ENCODE measurements around the gene GAB4.

GAB4 gene

GRCh38 chr22:16987822-16988221 lies 20.2 kb downstream of the GAB4 start:
- no peak overlapping the region for H3K4me3 ChIP-seq (ENCODE audit: low read depth, low read length)
- no peaks in the 10 kb centered on the region for H3K4me1 ChIP-seq (ENCODE audit: control insufficient read depth, insufficient read depth, low read length)
- no peak overlapping the region for H3K9ac ChIP-seq (ENCODE audit: low read depth, low read length)
- peaks cover 73% of the 10 kb centered on the region for H3K9me3 ChIP-seq (ENCODE audit: control insufficient read depth, insufficient read depth, low read length)
- H3K36me3 ChIP-seq (ENCODE audit: control insufficient read depth, insufficient read depth, low read length), result no peaks in the 10 kb centered on the region
- no peaks in the 10 kb centered on the region for H3K27me3 ChIP-seq (ENCODE audit: control insufficient read depth, insufficient read depth, low read length)
- H3K27ac ChIP-seq (ENCODE audit: low read depth, low read length), result no peak overlapping the region

- Histone ChIP-seq H3K27me3 (ENCODE audit: control insufficient read depth, insufficient read depth, low read length) (no peaks in the 10 kb centered on the region), H3K9me3 (ENCODE audit: control insufficient read depth, insufficient read depth, low read length) (peaks cover 14% of the 10 kb centered on the region), H3K27ac (ENCODE audit: low read depth, low read length) (no peak overlapping the region), H3K9ac (ENCODE audit: low read depth, low read length) (no peak overlapping the region), H3K4me3 (ENCODE audit: low read depth, low read length) (no peak overlapping the region), H3K36me3 (ENCODE audit: control insufficient read depth, insufficient read depth, low read length) (no peaks in the 10 kb centered on the region), H3K4me1 (ENCODE audit: control insufficient read depth, insufficient read depth, low read length) (no peaks in the 10 kb centered on the region)
Measured at GRCh38 chr22:16975155-16975885, 32.7 kb downstream of the GAB4 start.

- Histone ChIP-seq H3K4me1 (ENCODE audit: control insufficient read depth, insufficient read depth, low read length) (no peaks in the 10 kb centered on the region), H3K27ac (ENCODE audit: low read depth, low read length) (no peak overlapping the region), H3K27me3 (ENCODE audit: control insufficient read depth, insufficient read depth, low read length) (no peaks in the 10 kb centered on the region), H3K9ac (ENCODE audit: low read depth, low read length) (no peak overlapping the region), H3K36me3 (ENCODE audit: control insufficient read depth, insufficient read depth, low read length) (no peaks in the 10 kb centered on the region), H3K4me3 (ENCODE audit: low read depth, low read length) (no peak overlapping the region), H3K9me3 (ENCODE audit: control insufficient read depth, insufficient read depth, low read length) (peaks cover 10% of the 10 kb centered on the region)
Measured at GRCh38 chr22:16974298-16975084, 33.5 kb downstream of the GAB4 start.

DNA sequence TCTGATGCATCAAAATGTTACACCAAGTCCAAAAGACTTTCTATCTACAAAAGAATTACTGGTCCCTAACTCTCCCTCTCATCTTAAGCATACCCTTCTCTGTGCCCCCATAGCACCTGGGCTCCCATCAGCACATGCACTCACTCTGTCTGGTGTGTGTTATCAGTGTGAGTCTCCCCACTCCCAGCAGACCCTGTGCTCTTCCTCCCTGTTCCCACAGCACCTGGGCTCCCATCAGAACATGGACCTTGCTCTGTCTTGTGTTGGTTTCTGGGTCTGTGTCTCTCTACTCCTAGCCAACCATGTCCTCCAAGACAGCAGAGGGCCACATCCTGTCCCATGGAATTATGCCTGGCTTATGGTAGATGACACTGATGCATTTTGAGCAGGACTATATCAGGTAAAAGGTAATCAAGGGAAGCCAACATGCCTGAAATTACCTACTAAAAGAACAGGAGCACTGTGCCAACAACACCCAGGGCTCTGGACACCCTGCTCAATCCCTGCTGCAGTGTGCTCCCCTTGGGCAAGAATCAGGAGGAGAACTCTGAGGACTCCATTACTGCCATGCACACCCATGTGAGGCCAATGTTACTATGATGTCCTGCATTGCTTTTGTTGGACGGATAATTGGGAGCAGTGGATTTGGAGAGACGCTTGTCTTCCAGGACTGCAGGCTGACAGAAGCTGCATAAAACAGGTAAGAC lies 34.3 kb downstream of the GAB4 start:
- Histone ChIP-seq H3K9me3 (ENCODE audit: control insufficient read depth, insufficient read depth, low read length) (peaks cover 10% of the 10 kb centered on the region), H3K36me3 (ENCODE audit: control insufficient read depth, insufficient read depth, low read length) (no peaks in the 10 kb centered on the region), H3K9ac (ENCODE audit: low read depth, low read length) (no peak overlapping the region), H3K4me1 (ENCODE audit: control insufficient read depth, insufficient read depth, low read length) (no peaks in the 10 kb centered on the region), H3K27ac (ENCODE audit: low read depth, low read length) (no peak overlapping the region), H3K27me3 (ENCODE audit: control insufficient read depth, insufficient read depth, low read length) (no peaks in the 10 kb centered on the region), H3K4me3 (ENCODE audit: low read depth, low read length) (no peak overlapping the region)

GRCh38 chr22:16972311-16972710 lies 35.7 kb downstream of the GAB4 start:
- H3K4me1 ChIP-seq (ENCODE audit: control insufficient read depth, insufficient read depth, low read length), result no peaks in the 10 kb centered on the region
- H3K27ac ChIP-seq (ENCODE audit: low read depth, low read length), result no peak overlapping the region
- H3K36me3 ChIP-seq (ENCODE audit: control insufficient read depth, insufficient read depth, low read length), result no peaks in the 10 kb centered on the region
- no peak overlapping the region for H3K4me3 ChIP-seq (ENCODE audit: low read depth, low read length)
- H3K9ac ChIP-seq (ENCODE audit: low read depth, low read length), result no peak overlapping the region
- peaks cover 10% of the 10 kb centered on the region; the same call in 1 of the 2 replicates for H3K9me3 ChIP-seq (ENCODE audit: control insufficient read depth, insufficient read depth, low read length)
- H3K27me3 ChIP-seq (ENCODE audit: control insufficient read depth, insufficient read depth, low read length), result no peaks in the 10 kb centered on the region

DNA sequence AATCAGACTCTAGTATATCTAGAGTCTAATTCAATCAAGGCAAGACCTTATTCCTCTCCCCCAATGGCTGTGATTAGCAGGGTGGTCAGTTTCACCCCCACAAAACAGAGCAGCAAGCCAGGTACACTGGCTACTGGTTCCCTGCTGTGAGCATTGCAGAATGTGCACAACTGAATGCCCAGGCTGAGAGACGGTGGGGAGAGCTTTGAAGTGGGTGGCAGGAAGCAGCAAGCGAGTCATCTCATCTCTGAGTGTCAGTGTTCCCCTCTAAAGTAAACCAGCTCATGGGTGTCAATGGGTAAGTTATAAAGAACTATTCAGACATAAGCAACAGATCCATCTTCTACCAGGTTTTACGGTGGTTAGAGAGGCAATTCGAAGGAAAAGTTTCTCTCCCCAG lies 37.6 kb downstream of the GAB4 start:
- Histone ChIP-seq H3K9ac (ENCODE audit: low read depth, low read length) (no peak overlapping the region), H3K27me3 (ENCODE audit: control insufficient read depth, insufficient read depth, low read length) (no peaks in the 10 kb centered on the region), H3K27ac (ENCODE audit: low read depth, low read length) (no peak overlapping the region)

GRCh38 chr22:16969508-16970327 lies 38.3 kb downstream of the GAB4 start:
- no peak overlapping the region for H3K9ac ChIP-seq (ENCODE audit: low read depth, low read length)
- H3K4me3 ChIP-seq (ENCODE audit: low read depth, low read length), result no peak overlapping the region
- H3K9me3 ChIP-seq (ENCODE audit: control insufficient read depth, insufficient read depth, low read length), result peaks cover 11% of the 10 kb centered on the region; the same call in 1 of the 2 replicates
- no peaks in the 10 kb centered on the region for H3K4me1 ChIP-seq (ENCODE audit: control insufficient read depth, insufficient read depth, low read length)
- no peaks in the 10 kb centered on the region for H3K27me3 ChIP-seq (ENCODE audit: control insufficient read depth, insufficient read depth, low read length)
- H3K36me3 ChIP-seq (ENCODE audit: control insufficient read depth, insufficient read depth, low read length), result no peaks in the 10 kb centered on the region
- no peak overlapping the region for H3K27ac ChIP-seq (ENCODE audit: low read depth, low read length)

More for the DNA sequence above, 37.6 kb downstream of the GAB4 start:
- Histone ChIP-seq H3K36me3 (ENCODE audit: control insufficient read depth, insufficient read depth, low read length) (no peaks in the 10 kb centered on the region), H3K4me3 (ENCODE audit: low read depth, low read length) (no peak overlapping the region), H3K9me3 (ENCODE audit: control insufficient read depth, insufficient read depth, low read length) (peaks cover 7% of the 10 kb centered on the region; the same call in 1 of the 2 replicates), H3K4me1 (ENCODE audit: control insufficient read depth, insufficient read depth, low read length) (no peaks in the 10 kb centered on the region)

GRCh38 chr22:16968218-16968595 lies 39.8 kb downstream of the GAB4 start:
- Histone ChIP-seq H3K9ac (ENCODE audit: low read depth, low read length) (no peak overlapping the region), H3K36me3 (ENCODE audit: control insufficient read depth, insufficient read depth, low read length) (no peaks in the 10 kb centered on the region), H3K4me1 (ENCODE audit: control insufficient read depth, insufficient read depth, low read length) (no peaks in the 10 kb centered on the region), H3K27ac (ENCODE audit: low read depth, low read length) (no peak overlapping the region), H3K9me3 (ENCODE audit: control insufficient read depth, insufficient read depth, low read length) (peaks cover 8% of the 10 kb centered on the region; the same call in 1 of the 2 replicates), H3K4me3 (ENCODE audit: low read depth, low read length) (no peak overlapping the region), H3K27me3 (ENCODE audit: control insufficient read depth, insufficient read depth, low read length) (no peaks in the 10 kb centered on the region)

DNA sequence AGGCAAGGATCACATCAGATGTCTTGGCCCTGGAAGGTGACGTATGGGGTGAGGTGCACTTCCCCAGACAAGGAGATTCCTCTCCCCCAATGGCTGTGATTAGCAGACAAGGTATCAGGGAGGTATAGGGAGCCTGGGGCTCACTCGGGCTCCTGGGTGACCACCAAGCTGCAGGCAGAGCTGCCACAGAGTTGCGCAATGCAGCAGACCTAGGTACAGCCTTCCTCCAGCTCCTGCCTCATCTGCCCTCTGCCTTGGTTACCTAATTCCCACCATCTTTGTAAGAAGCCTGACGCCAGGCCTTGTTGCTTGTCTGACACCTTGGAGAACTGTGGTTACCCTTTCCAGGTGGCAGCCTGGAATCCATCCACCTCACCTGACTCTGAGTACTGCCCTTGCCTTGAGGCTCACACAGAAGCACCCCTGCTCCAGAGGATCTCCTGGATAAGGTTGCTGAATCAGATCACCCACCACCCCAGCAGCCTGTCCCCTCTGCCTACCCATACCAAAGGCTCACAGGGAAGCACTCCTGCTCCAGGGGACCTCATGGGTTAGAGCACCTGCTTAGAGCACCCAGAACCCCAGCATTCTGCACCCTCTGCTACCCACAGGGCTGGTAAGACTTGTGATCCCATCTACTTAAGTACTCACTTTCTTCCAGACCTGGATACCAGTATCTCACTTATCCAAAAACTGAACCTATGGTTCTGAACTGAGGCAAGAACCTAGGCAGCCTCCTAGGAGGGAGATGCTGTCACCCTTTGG lies 40.4 kb downstream of the GAB4 start:
- Histone ChIP-seq H3K27ac (ENCODE audit: low read depth, low read length) (no peak overlapping the region), H3K27me3 (ENCODE audit: control insufficient read depth, insufficient read depth, low read length) (no peaks in the 10 kb centered on the region), H3K4me3 (ENCODE audit: low read depth, low read length) (no peak overlapping the region), H3K36me3 (ENCODE audit: control insufficient read depth, insufficient read depth, low read length) (no peaks in the 10 kb centered on the region), H3K4me1 (ENCODE audit: control insufficient read depth, insufficient read depth, low read length) (no peaks in the 10 kb centered on the region), H3K9me3 (ENCODE audit: control insufficient read depth, insufficient read depth, low read length) (peaks cover 8% of the 10 kb centered on the region; the same call in 1 of the 2 replicates), H3K9ac (ENCODE audit: low read depth, low read length) (no peak overlapping the region)

DNA sequence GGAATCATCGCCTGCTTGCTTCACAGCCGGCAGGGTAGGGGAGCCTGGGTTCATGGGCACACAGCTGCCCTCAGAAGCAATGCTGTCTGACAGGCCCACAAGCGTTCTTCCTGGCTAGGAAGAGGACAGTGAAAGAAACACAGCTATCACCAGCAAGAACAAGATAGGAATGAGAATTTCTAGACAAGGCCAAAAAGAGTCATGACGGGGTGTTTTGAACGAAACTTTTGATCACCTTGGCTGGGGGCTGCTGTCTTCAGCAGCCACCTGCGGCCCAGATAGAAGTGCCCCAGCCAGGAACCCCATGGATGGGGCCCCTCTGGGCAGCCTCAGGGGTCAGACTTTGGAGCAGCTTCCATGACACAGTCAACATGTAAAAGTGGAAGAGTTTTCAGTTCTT lies 41.8 kb downstream of the GAB4 start:
- Histone ChIP-seq H3K27me3 (ENCODE audit: control insufficient read depth, insufficient read depth, low read length) (no peaks in the 10 kb centered on the region), H3K4me3 (ENCODE audit: low read depth, low read length) (no peak overlapping the region), H3K27ac (ENCODE audit: low read depth, low read length) (no peak overlapping the region), H3K4me1 (ENCODE audit: control insufficient read depth, insufficient read depth, low read length) (no peaks in the 10 kb centered on the region), H3K9me3 (ENCODE audit: control insufficient read depth, insufficient read depth, low read length) (0 out of 2 replicates have a peak, but pooled peaks cover 4% of the 10 kb centered on the region), H3K9ac (ENCODE audit: low read depth, low read length) (no peak overlapping the region), H3K36me3 (ENCODE audit: control insufficient read depth, insufficient read depth, low read length) (no peaks in the 10 kb centered on the region)

Measured in HUES48 (cell line).